ENCODE results near the gene ASCL5. TPM values are rescaled to one million over a fixed set of nuclear protein-coding genes. Genes with fewer than 3 reads are reported as not detected.

Gene ASCL5
- total and polyA plus RNA-seq, 9 of the 15 experiments (the other 6 are each of a cell fraction or from before 2014, with no cell fraction given) = 0.09 TPM; not detected in 8

- TF ChIP-seq TSHZ1 (CRISPR knock-in tag; IDR thresholded peaks at IDR 0.05) = no peak
- TF ChIP-seq PCBP1 (IDR thresholded peaks at IDR 0.05; ENCODE audit: low read depth, low read length, poor library complexity, severe bottlenecking) = peak; percentile 60
- TF ChIP-seq ZNF583 (CRISPR knock-in tag; IDR thresholded peaks at IDR 0.05) = peak; percentile 59; the same call in 1 of the 2 replicates
- TF ChIP-seq ZFP91 (CRISPR knock-in tag; IDR thresholded peaks at IDR 0.05) = no peak
- no peak for TF ChIP-seq ZNF79 (CRISPR knock-in tag; IDR thresholded peaks at IDR 0.05; ENCODE audit: low read depth)
- no peak for TF ChIP-seq CBX1 (IDR thresholded peaks at IDR 0.05; ENCODE audit: low read depth)
- TF ChIP-seq, protein P1, sequence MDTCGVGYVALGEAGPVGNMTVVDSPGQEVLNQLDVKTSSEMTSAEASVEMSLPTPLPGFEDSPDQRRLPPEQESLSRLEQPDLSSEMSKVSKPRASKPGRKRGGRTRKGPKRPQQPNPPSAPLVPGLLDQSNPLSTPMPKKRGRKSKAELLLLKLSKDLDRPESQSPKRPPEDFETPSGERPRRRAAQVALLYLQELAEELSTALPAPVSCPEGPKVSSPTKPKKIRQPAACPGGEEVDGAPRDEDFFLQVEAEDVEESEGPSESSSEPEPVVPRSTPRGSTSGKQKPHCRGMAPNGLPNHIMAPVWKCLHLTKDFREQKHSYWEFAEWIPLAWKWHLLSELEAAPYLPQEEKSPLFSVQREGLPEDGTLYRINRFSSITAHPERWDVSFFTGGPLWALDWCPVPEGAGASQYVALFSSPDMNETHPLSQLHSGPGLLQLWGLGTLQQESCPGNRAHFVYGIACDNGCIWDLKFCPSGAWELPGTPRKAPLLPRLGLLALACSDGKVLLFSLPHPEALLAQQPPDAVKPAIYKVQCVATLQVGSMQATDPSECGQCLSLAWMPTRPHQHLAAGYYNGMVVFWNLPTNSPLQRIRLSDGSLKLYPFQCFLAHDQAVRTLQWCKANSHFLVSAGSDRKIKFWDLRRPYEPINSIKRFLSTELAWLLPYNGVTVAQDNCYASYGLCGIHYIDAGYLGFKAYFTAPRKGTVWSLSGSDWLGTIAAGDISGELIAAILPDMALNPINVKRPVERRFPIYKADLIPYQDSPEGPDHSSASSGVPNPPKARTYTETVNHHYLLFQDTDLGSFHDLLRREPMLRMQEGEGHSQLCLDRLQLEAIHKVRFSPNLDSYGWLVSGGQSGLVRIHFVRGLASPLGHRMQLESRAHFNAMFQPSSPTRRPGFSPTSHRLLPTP (IDR thresholded peaks at IDR 0.05; ENCODE audit: borderline replicate concordance, extremely low read depth, insufficient read length) = no peak
- TF ChIP-seq SMAD1 (IDR thresholded peaks at IDR 0.05; ENCODE audit: low read depth, low read length, partially characterized antibody) = no peak
- TF ChIP-seq, protein P2, sequence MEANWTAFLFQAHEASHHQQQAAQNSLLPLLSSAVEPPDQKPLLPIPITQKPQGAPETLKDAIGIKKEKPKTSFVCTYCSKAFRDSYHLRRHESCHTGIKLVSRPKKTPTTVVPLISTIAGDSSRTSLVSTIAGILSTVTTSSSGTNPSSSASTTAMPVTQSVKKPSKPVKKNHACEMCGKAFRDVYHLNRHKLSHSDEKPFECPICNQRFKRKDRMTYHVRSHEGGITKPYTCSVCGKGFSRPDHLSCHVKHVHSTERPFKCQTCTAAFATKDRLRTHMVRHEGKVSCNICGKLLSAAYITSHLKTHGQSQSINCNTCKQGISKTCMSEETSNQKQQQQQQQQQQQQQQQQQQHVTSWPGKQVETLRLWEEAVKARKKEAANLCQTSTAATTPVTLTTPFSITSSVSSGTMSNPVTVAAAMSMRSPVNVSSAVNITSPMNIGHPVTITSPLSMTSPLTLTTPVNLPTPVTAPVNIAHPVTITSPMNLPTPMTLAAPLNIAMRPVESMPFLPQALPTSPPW (CRISPR knock-in tag; IDR thresholded peaks at IDR 0.05) = peak; percentile 48
- no peak for TF ChIP-seq RFX7 (CRISPR knock-in tag; IDR thresholded peaks at IDR 0.05)
- TF ChIP-seq ZNF253 (CRISPR knock-in tag; conservative IDR thresholded peaks at IDR 0.05) = no peak
- TF ChIP-seq POLR2AphosphoS2 (IDR thresholded peaks at IDR 0.05; ENCODE audit: low read length) = no peak
- TF ChIP-seq ZNF707 (CRISPR knock-in tag; conservative IDR thresholded peaks at IDR 0.05) = no peak
- TF ChIP-seq, protein P3, sequence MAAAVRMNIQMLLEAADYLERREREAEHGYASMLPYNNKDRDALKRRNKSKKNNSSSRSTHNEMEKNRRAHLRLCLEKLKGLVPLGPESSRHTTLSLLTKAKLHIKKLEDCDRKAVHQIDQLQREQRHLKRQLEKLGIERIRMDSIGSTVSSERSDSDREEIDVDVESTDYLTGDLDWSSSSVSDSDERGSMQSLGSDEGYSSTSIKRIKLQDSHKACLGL (CRISPR knock-in tag; IDR thresholded peaks at IDR 0.05; ENCODE audit: borderline replicate concordance, poor library complexity, severe bottlenecking) = no peak
- TF ChIP-seq STAG1 (CRISPR knock-in tag; IDR thresholded peaks at IDR 0.05; ENCODE audit: borderline replicate concordance) = no peak
These were observed 26.7 kb upstream of the ASCL5 start (continued) for GRCh38 chr1:201153474-201154388.

Data from K562 (cell line).